GM18502 (cell line): ENCODE results near the gene APLF.
"Not testable (repeated sequence)": the region's sequence is repeated elsewhere in the genome, so short reads cannot be mapped to it uniquely, and the experiment has no call there.

Source experiments
- ATAC-seq: cut with Tn5 transposase; IDR thresholded peaks from one replicate; pipeline ENCODE4 v1.9.1; 2021; ENCODE audit warnings: mild to moderate bottlenecking; ENCODE audit not compliant: unreplicated experiment, poor library complexity

The APLF gene

GRCh38 chr2:68565273-68565672, 97.9 kb downstream of the APLF start:
- no peak for ATAC-seq

GRCh38 chr2:68565858-68566257, 98.5 kb downstream of the APLF start:
- no peak for ATAC-seq

- no peak for ATAC-seq
Observed at GRCh38 chr2:68566362-68566761, 99.0 kb downstream of the APLF start.

GRCh38 chr2:68568116-68568515, 100.7 kb downstream of the APLF start:
- ATAC-seq, result no peak

- ATAC-seq, result no peak
Observed at GRCh38 chr2:68569604-68570003, 102.2 kb downstream of the APLF start.

- not testable (repeated sequence) for ATAC-seq
Observed at GRCh38 chr2:68570434-68570833, 103.0 kb downstream of the APLF start.

GRCh38 chr2:68574202-68574791, 106.9 kb downstream of the APLF start:
- no peak for ATAC-seq

GRCh38 chr2:68577183-68577582, 109.8 kb downstream of the APLF start:
- no peak for ATAC-seq

- ATAC-seq, result no peak
Observed at GRCh38 chr2:68579689-68580088, 112.3 kb downstream of the APLF start.

GRCh38 chr2:68588589-68588988, 121.2 kb downstream of the APLF start:
- ATAC-seq, result no peak

- no peak for ATAC-seq
Observed at GRCh38 chr2:68589963-68590362, 122.6 kb downstream of the APLF start.

GRCh38 chr2:68590702-68591101, 123.3 kb downstream of the APLF start:
- no peak for ATAC-seq

- no peak for ATAC-seq
Observed at GRCh38 chr2:68591225-68591624, 123.8 kb downstream of the APLF start.

GRCh38 chr2:68594041-68594440, 126.7 kb downstream of the APLF start:
- no peak for ATAC-seq

GRCh38 chr2:68594674-68595492, 127.5 kb downstream of the APLF start:
- no peak for ATAC-seq

- ATAC-seq, result not testable (repeated sequence)
Observed at GRCh38 chr2:68595493-68595785, 128.1 kb downstream of the APLF start.

- ATAC-seq, result not testable (repeated sequence)
Observed at GRCh38 chr2:68600495-68600894, 133.1 kb downstream of the APLF start.

GRCh38 chr2:68603059-68603458, 135.7 kb downstream of the APLF start:
- no peak for ATAC-seq

- no peak for ATAC-seq
Observed at GRCh38 chr2:68604077-68604476, 136.7 kb downstream of the APLF start.

GRCh38 chr2:68605939-68606338, 138.6 kb downstream of the APLF start:
- ATAC-seq, result no peak

GRCh38 chr2:68606759-68607158, 139.4 kb downstream of the APLF start:
- no peak for ATAC-seq

- ATAC-seq, result no peak
Observed at GRCh38 chr2:68607837-68608236, 140.5 kb downstream of the APLF start.
